GM10266 (cell line): ENCODE results near the gene ATP5F1D.

Experiments
- DNase-seq: peaks from one replicate; pipeline ENCODE4 v3.0.0; 2012; ENCODE audit errors: extremely low spot score
- TF ChIP-seq, protein P1 (sequence below): IDR thresholded peaks from 2 replicates; pipeline ENCODE4 v1.5.1; 2012; ENCODE audit warnings: mild to moderate bottlenecking, low read depth; ENCODE audit not compliant: control insufficient read depth, insufficient read depth; ENCODE audit errors: missing control alignments

Gene ATP5F1D

DNA sequence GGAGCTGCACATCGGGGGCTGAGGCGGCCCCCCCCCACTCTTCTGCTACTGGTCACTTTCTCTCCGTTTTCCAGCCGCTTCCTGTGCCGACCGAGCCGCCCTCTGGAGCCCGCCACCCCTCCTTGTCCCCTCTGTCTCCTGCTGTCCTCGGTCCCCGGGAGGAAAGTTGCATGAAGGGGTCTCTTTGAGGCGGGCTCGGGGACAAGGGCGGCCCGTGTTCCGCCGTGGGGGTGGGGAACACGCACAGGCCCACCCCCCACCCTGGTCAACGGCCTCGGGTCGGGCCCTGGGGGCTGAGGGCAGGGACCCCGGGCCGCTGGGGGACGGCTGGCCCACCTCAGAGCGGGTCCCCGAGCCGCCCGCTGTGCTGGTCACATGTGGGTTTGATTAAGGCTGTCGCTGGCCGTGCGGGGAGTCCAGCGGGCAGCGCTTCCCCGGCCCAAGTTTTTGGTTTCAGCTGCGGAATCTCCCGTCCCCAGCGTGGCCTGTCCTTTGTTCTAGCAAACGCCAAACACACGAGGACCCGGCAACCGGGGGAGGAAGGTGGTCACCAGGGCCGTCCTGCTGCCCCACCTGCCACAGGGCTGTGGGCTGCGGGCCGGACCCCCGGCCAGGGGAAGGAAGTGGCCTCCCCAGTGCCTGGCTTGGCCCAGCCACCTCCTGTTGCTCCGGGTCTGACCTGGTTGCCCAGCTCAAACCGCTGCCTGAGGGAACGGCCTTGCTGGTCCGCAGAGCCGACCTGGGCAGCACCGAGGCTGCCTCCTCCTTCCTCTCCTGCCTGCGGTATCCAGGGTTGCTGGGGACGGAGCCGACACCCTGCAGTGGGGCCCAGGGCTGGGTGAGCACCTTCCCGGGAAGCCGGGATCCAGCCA lies 46.0 kb downstream of the ATP5F1D start:
- DNase-seq: peak; percentile 53
- TF ChIP-seq, protein P1, sequence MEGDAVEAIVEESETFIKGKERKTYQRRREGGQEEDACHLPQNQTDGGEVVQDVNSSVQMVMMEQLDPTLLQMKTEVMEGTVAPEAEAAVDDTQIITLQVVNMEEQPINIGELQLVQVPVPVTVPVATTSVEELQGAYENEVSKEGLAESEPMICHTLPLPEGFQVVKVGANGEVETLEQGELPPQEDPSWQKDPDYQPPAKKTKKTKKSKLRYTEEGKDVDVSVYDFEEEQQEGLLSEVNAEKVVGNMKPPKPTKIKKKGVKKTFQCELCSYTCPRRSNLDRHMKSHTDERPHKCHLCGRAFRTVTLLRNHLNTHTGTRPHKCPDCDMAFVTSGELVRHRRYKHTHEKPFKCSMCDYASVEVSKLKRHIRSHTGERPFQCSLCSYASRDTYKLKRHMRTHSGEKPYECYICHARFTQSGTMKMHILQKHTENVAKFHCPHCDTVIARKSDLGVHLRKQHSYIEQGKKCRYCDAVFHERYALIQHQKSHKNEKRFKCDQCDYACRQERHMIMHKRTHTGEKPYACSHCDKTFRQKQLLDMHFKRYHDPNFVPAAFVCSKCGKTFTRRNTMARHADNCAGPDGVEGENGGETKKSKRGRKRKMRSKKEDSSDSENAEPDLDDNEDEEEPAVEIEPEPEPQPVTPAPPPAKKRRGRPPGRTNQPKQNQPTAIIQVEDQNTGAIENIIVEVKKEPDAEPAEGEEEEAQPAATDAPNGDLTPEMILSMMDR: no peak

DNA sequence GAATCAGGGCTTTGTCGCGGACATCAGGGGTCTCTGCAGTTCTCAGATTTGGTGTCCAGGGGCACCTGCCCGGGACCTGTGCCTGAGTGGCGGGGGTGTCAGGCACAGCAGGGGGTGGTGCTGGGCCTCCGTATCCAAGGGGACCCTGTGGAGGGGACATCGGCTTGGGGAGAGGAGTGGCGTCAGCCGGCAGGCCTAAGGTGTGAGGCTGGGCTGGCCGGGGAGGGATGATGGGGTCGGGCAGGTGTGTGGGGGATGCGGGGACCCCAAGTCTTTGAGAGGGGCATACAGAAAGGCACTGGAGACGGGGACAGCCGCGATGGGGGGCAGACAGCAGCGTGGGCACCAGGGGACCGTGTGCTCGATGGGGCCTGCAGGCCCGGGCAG lies 46.7 kb downstream of the ATP5F1D start:
- DNase-seq: no peak
- TF ChIP-seq, protein P1: no peak

DNA sequence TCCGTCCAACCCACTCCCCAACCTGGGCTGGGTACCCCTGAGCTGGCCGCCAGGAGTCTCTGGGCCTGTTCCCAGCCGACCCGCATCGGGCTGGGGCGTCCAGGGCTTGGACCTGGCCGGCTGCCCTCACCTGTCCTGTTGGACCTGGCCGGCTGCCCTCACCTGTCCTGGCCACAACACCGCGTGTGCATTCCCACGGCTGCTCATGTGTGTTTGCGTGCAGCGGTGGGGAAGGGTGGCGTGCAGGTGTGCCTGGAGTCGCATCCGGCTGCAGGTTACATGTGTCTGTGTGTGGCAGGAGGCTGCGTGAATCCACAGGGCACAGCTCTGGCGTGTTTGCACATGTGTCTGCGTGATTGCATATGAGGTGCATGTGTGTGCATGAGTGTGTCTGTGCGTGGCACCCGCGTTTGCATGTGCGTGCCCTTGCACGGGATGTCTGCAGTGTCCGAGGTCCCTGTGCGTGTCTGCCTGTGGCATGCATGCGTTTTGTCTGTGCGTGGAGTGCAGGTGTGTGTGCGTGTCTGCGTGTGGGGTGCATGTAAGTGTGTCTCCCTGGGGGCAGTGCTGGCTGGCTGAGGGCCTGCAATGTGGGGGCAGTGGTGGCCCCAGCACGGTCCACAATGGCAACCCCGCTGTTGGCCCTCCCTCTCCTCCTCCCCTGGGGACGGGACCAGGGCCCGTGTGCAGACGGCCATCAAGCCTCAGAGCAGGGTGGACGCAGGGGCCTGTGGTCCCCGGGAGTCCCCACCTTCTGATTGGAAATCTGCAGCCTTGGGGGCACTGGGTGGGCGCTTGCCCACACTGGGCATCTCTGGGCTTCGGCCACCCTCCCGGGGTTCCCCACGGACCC lies 47.5 kb downstream of the ATP5F1D start:
- TF ChIP-seq, protein P1: no peak
- DNase-seq: no peak

DNA sequence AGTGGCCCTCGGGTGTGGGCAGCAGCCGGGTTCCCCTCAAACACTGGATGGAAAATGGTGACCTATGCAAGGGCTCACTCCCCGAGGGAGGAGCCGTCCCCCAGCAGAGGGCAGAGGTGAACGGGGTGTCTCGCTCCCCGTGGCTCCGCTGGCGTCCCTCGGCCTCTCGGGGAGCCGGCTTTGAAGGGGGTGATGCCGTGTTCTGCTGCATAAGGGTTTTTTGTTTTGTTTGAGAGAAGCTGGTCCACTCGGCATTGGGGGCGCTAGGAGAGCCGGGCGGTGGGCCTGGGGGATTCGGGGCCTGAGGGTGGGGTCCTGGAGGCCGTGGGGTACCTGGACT lies 48.1 kb downstream of the ATP5F1D start:
- TF ChIP-seq, protein P1: no peak
- DNase-seq: no peak

DNA sequence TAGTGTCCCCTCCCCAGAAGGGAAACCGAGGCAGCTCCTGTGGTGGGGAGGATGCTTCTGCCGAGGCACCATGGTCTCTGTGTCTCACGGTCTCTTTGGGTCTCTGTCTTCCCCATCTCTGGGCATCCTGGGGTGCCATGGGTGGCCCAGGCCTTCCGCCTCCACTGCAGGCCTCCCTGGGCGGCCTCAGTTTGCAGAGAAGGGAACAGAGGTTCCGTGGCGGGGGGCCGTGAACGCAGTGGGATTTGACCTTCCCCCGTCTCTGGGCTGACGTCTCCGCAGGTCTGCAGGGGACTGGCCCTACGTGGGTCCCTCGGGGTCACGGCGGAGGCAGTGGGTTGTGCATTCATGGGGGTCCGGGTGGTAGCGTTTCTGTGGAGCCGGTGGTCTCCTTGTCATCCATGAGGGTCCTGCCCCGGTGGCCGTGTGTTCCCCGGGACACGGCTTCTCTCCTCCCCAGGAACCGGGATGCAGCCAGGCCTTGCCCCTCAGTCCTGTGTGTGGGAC lies 48.7 kb downstream of the ATP5F1D start:
- TF ChIP-seq, protein P1: no peak
- DNase-seq: no peak

DNA sequence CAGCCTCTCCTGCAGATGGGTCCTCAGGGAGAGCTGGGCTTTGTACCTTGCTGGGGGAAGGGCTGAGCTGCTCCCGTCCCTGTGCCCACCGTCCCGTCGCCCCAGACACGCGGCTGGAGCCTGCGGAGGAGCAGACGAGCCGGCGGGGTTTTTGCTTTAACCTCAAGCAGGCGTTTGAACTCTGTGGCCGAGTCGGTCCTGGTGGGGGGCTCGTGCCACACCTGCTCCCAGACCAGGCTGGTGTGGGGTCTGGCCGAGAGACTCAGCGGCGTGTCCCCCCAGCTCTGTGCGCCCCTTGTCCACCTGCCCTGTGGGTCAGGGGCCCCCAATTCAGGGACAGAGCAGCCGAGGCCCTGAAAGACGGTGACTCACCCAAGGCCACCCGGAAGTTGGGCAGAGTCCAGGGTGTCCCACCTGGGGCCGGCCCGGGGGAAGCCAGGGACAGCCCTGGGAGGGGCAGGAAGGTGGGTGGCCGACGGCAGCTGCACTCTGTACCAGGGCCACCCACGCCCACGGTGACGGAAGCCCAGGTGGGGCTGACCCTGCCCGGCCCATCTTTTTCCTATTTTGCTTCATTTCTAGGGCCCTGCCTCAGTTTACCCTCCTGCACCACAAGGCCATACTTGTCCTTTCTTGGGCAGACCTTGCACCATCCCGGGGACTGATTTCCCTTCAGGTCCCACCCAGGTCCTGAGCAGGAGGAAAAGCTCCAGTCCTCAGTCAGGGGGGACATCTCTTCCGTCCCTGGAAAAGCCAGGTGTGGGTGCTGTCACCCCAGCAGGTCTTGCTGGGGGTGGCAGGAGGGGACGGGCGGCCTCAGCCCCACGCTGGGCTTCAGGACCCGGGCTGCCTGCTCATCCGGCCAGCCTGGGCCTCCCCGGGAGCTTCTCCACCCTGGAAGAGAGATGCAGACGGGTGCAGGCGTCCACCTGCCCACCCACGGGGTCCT lies 49.4 kb downstream of the ATP5F1D start:
- TF ChIP-seq, protein P1: no peak
- DNase-seq: no peak
